Fibroblast of villous mesenchyme (primary cell): ENCODE results near the gene SLC17A7. TPM values are rescaled to one million over a fixed set of nuclear protein-coding genes. Genes with fewer than 3 reads are reported as not detected.

Source experiments
- DNase-seq: peaks from one replicate; pipeline ENCODE4 v3.0.0-alpha.2; 2010; ENCODE audit warnings: low read depth
- H3K4me3 ChIP-seq: 2 replicates; pipeline ENCODE4 v1.5.1; 2011; ENCODE audit warnings: low read depth, mild to moderate bottlenecking, low read length
- CTCF ChIP-seq: IDR thresholded peaks from 2 replicates; pipeline ENCODE4 v1.5.1; 2012; ENCODE audit warnings: low read depth, mild to moderate bottlenecking, low read length; ENCODE audit not compliant: insufficient read depth
- total RNA-seq: library from RNA; depleted of rRNA; stranded (reverse); fragments of >200 nt; gene quantifications from 2 replicates; pipeline ENCODE4 v1.2.3, GENCODE V29; 2012

Gene SLC17A7
- total RNA-seq, 1 donor, result not detected

- peak; percentile 93 for DNase-seq
- peak; percentile 81 for TF ChIP-seq CTCF
- peak overlapping the region; percentile 76 for H3K4me3 ChIP-seq
Observed at GRCh38 chr19:49443366-49444099, 2.2 kb upstream of the SLC17A7 start.

GRCh38 chr19:49442771-49443365 lies 1.5 kb upstream of the SLC17A7 start:
- DNase-seq, result peak; percentile 87
- peak overlapping the region; percentile 76 for H3K4me3 ChIP-seq
- TF ChIP-seq CTCF, result no peak

- peak overlapping the region; percentile 76 for H3K4me3 ChIP-seq
- no peak for TF ChIP-seq CTCF
- DNase-seq, result no peak
Observed at GRCh38 chr19:49442354-49442753, 1.0 kb upstream of the SLC17A7 start.

DNA sequence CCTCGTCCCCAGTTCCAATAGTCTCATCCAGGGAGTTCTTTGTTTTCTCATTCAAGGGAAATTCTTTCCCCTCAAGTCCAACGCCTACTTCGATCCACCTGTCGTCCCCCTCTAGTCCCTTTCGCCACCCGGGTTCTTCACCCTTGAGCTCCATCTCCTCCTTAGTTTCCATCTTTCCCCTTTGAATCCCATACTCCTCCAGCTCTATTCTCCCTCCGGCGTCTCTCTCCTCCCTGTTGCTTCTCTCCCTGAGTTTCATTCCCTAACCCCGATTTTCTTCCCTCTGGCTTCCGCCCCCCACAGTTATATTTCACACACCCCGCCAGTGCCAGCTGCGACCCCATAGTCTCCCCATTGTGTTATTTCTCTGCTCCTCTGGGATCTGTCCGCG lies 628 bp upstream of the SLC17A7 start:
- no peak for DNase-seq
- no peak overlapping the region for H3K4me3 ChIP-seq
- TF ChIP-seq CTCF, result no peak

GRCh38 chr19:49440439-49441209 lies 703 bp downstream of the SLC17A7 start:
- no peak overlapping the region for H3K4me3 ChIP-seq
- TF ChIP-seq CTCF, result no peak
- no peak for DNase-seq

DNA sequence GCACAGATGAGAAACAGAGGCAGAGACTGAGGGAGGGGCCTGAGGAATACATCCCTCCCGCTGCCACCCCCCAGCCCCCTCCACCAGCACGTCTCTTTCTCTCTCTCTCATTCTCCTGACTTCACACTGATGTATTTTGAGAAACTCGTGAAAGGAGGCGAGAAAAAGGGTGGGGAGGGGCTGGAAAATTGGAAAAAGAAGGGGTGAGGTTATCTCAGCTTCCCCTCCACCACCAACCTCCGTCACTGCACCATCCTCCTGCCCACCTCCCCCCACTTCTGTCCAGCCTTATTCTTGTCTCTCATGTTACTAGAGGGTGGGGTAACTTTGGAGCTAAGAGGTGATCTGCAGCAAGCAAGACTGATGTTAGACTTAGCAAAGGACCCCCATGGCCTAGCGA lies 1.5 kb downstream of the SLC17A7 start:
- TF ChIP-seq CTCF, result no peak
- DNase-seq, result no peak
- H3K4me3 ChIP-seq, result no peak overlapping the region
